Loucy (cell line): Measurements from ENCODE around the gene CXCL17.

ENCODE experiments used
- H2AFZ ChIP-seq: fragments of 200-600 bp; sonication (generic); 2 replicates; pipeline ENCODE4 v1.6.0; 2016; ENCODE audit warnings: antibody characterized with exemption, mild to moderate bottlenecking, low read length, moderate library complexity
- H3F3A ChIP-seq: fragments of 200-600 bp; 2 replicates; pipeline ENCODE4 v1.6.0; 2016; ENCODE audit warnings: antibody characterized with exemption, low read depth, mild to moderate bottlenecking
- H3K27me3 ChIP-seq: fragments of 200-600 bp; sonication (generic); 2 replicates; pipeline ENCODE4 v1.6.1; 2014; ENCODE audit warnings: low read length, mild to moderate bottlenecking; ENCODE audit not compliant: insufficient read depth, poor library complexity, severe bottlenecking
- H3K36me3 ChIP-seq: fragments of 200-600 bp; sonication (generic); 2 replicates; pipeline ENCODE4 v1.6.1; 2016; ENCODE audit warnings: low read length; ENCODE audit not compliant: insufficient read depth
- H3K4me1 ChIP-seq: fragments of 200-600 bp; sonication (generic); 2 replicates; pipeline ENCODE4 v1.5.1; 2014; ENCODE audit warnings: low read length, mild to moderate bottlenecking; ENCODE audit not compliant: insufficient read depth, poor library complexity, severe bottlenecking
- H3K4me2 ChIP-seq: fragments of 200-600 bp; sonication (generic); 2 replicates; pipeline ENCODE4 v1.6.0; 2014; ENCODE audit warnings: antibody characterized with exemption, low read length, low read depth, mild to moderate bottlenecking; ENCODE audit not compliant: poor library complexity, severe bottlenecking
- H3K4me3 ChIP-seq: fragments of 200-600 bp; sonication (generic); 2 replicates; pipeline ENCODE4 v1.5.1; 2014; ENCODE audit warnings: low read length, mild to moderate bottlenecking, mixed read lengths; ENCODE audit not compliant: poor library complexity, severe bottlenecking
- H3K79me2 ChIP-seq: fragments of 200-600 bp; sonication (generic); 2 replicates; pipeline ENCODE4 v1.6.1; 2014; ENCODE audit warnings: low read length; ENCODE audit not compliant: insufficient read depth
- H3K9ac ChIP-seq: fragments of 200-600 bp; sonication (generic); 2 replicates; pipeline ENCODE4 v1.6.0; 2014; ENCODE audit warnings: mild to moderate bottlenecking, low read depth, low read length, moderate library complexity; ENCODE audit not compliant: poor library complexity, severe bottlenecking
- H3K9me2 ChIP-seq: fragments of 200-600 bp; sonication (generic); replicated peaks from 2 replicates; pipeline ENCODE4 v1.6.1; 2016; ENCODE audit warnings: low read depth, low read length, mixed read lengths
- H3K9me3 ChIP-seq: fragments of 200-600 bp; sonication (generic); 2 replicates; pipeline ENCODE4 v1.6.1; 2014; ENCODE audit warnings: mild to moderate bottlenecking, antibody characterized with exemption, low read length, low read depth; ENCODE audit not compliant: insufficient read depth
- H4K20me1 ChIP-seq: fragments of 200-600 bp; sonication (generic); 2 replicates; pipeline ENCODE4 v1.6.0; 2014; ENCODE audit warnings: antibody characterized with exemption, low read length, mild to moderate bottlenecking; ENCODE audit not compliant: insufficient read depth, poor library complexity, severe bottlenecking
- CTCF ChIP-seq: fragments of 200-600 bp; sonication (generic); conservative IDR thresholded peaks from 2 replicates; pipeline ENCODE4 v1.5.1; 2014; ENCODE audit warnings: mild to moderate bottlenecking, antibody characterized with exemption, low read length
- EZH2phosphoT487 ChIP-seq: fragments of 200-600 bp; IDR thresholded peaks from 2 replicates; pipeline ENCODE4 v1.6.1; 2018; ENCODE audit warnings: antibody characterized with exemption, mild to moderate bottlenecking, moderate library complexity, borderline replicate concordance

Gene CXCL17

GRCh38 chr19:42477117-42477516, 34.4 kb upstream of the CXCL17 start:
- Histone ChIP-seq H3K27me3 (no peaks in the 10 kb centered on the region), H3K79me2 (no peaks in the 10 kb centered on the region), H2AFZ (no peak overlapping the region), H3K36me3 (no peaks in the 10 kb centered on the region), H3K9me2 (no peaks in the 10 kb centered on the region), H3F3A (no peaks in the 10 kb centered on the region), H3K4me1 (no peaks in the 10 kb centered on the region), H4K20me1 (no peaks in the 10 kb centered on the region), H3K4me2 (no peak overlapping the region), H3K9ac (no peak overlapping the region), H3K9me3 (no peaks in the 10 kb centered on the region), H3K4me3 (no peak overlapping the region)
- TF ChIP-seq EZH2phosphoT487 = no peak
- no peak for TF ChIP-seq CTCF

- no peaks in the 10 kb centered on the region for H3K36me3 ChIP-seq
- no peak overlapping the region for H3K9ac ChIP-seq
- H3K79me2 ChIP-seq = no peaks in the 10 kb centered on the region
- TF ChIP-seq CTCF = no peak
- no peak for TF ChIP-seq EZH2phosphoT487
- no peaks in the 10 kb centered on the region for H3K27me3 ChIP-seq
- no peaks in the 10 kb centered on the region for H3K9me2 ChIP-seq
- H3F3A ChIP-seq = no peaks in the 10 kb centered on the region
- no peak overlapping the region for H2AFZ ChIP-seq
- H3K4me3 ChIP-seq = no peak overlapping the region
- H4K20me1 ChIP-seq = no peaks in the 10 kb centered on the region
- H3K4me2 ChIP-seq = no peak overlapping the region
- no peaks in the 10 kb centered on the region for H3K9me3 ChIP-seq
- H3K4me1 ChIP-seq = no peaks in the 10 kb centered on the region
These were observed 32.6 kb upstream of the CXCL17 start for GRCh38 chr19:42475366-42475765.

DNA sequence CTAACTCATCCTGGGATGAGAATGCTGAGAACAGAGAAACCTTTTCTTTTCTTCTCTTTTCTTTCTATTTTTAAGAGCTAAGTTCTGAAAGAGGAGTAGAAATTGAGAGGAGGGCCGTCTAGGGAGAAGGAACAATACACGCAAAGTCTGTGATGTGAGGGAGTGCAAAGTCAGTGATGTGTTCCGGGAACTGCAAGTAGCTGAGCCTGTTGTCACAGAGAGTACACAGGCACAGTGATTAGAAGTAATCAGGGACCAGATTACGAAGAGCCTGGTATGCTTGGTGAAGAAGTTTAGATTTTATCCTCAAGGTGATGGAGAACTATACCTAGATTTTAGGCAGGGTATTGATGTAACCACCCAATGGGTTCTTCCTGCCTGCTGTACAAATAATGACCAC, 32.0 kb upstream of the CXCL17 start:
- no peaks in the 10 kb centered on the region for H3K36me3 ChIP-seq
- H3F3A ChIP-seq = no peaks in the 10 kb centered on the region
- H3K4me2 ChIP-seq = no peak overlapping the region
- H4K20me1 ChIP-seq = no peaks in the 10 kb centered on the region
- no peak overlapping the region for H3K4me3 ChIP-seq
- no peak overlapping the region for H2AFZ ChIP-seq
- TF ChIP-seq EZH2phosphoT487 (no peak), CTCF (no peak)
- H3K4me1 ChIP-seq = no peaks in the 10 kb centered on the region
- H3K9me2 ChIP-seq = no peaks in the 10 kb centered on the region
- H3K9me3 ChIP-seq = no peaks in the 10 kb centered on the region
- H3K9ac ChIP-seq = no peak overlapping the region
- H3K27me3 ChIP-seq = no peaks in the 10 kb centered on the region
- H3K79me2 ChIP-seq = no peaks in the 10 kb centered on the region
